Thymus (tissue), 11 donors: Measurements from ENCODE around the gene HSF4. TPM values are rescaled to one million over a fixed set of nuclear protein-coding genes. Genes with fewer than 3 reads are reported as not detected.
A peak's percentile ranks its signal among the peaks of the same experiment; 100 is the strongest.

Experiments used
- DNase-seq, 9 donors: peaks; one replicate each; pipeline ENCODE4 v3.0.0-alpha.2; 2013; ENCODE audit warnings: low spot score in 9 of 9, low read depth in 6 of 9, missing footprints in 1 of 9
- H3K27ac ChIP-seq, 2 donors: one replicate each; pipeline ENCODE4 v1.5.1; 2013; ENCODE audit warnings: control low read depth in 1 of 2, low read depth in 1 of 2, low read length in 1 of 2, mild to moderate bottlenecking in 1 of 2, moderate library complexity in 1 of 2
- H3K27me3 ChIP-seq, 2 donors: one replicate each; pipeline ENCODE4 v1.5.1; 2013; ENCODE audit warnings: low read length in 1 of 2; ENCODE audit not compliant: control insufficient read depth in 2 of 2, insufficient read depth in 1 of 2
- H3K36me3 ChIP-seq, 2 donors: one replicate each; pipeline ENCODE4 v1.5.1; 2013; ENCODE audit warnings: low read length in 1 of 2, mild to moderate bottlenecking in 1 of 2, moderate library complexity in 1 of 2; ENCODE audit not compliant: control insufficient read depth in 2 of 2, insufficient read depth in 2 of 2
- H3K4me1 ChIP-seq, 2 donors: one replicate each; pipeline ENCODE4 v1.5.1; 2013; ENCODE audit warnings: low read length in 2 of 2; ENCODE audit not compliant: control insufficient read depth in 2 of 2, insufficient read depth in 2 of 2
- H3K4me3 ChIP-seq, 2 donors: one replicate each; pipeline ENCODE4 v1.5.1; 2013; ENCODE audit warnings: low read length in 2 of 2, control low read depth in 1 of 2, mild to moderate bottlenecking in 1 of 2
- H3K9me3 ChIP-seq, 2 donors: one replicate each; pipeline ENCODE4 v1.5.1; 2013; ENCODE audit warnings: low read length in 1 of 2, mild to moderate bottlenecking in 1 of 2; ENCODE audit not compliant: control insufficient read depth in 2 of 2, insufficient read depth in 1 of 2
- WGBS: extraction: QIAGEN DNeasy Blood & Tissue Kit; methylation state at CpG from one replicate; pipeline ENCODE4 v1.1.7; 2013; 5-methylcytosine and 5-hydroxymethylcytosine counted together
- polyA plus RNA-seq: library from polyadenylated mRNA; stranded (reverse); fragments of 200-250 nt; gene quantifications from one replicate; pipeline ENCODE4 v1.2.3, GENCODE V29; 2013
- total RNA-seq: library from RNA; stranded (reverse); fragments of 120-200 nt; gene quantifications from one replicate; pipeline ENCODE4 v1.2.4, GENCODE V29; 2013
- donor health status: healthy.

Gene HSF4
- total and polyA plus RNA-seq, 2 donors: 4.1 to 50.8 TPM

DNA sequence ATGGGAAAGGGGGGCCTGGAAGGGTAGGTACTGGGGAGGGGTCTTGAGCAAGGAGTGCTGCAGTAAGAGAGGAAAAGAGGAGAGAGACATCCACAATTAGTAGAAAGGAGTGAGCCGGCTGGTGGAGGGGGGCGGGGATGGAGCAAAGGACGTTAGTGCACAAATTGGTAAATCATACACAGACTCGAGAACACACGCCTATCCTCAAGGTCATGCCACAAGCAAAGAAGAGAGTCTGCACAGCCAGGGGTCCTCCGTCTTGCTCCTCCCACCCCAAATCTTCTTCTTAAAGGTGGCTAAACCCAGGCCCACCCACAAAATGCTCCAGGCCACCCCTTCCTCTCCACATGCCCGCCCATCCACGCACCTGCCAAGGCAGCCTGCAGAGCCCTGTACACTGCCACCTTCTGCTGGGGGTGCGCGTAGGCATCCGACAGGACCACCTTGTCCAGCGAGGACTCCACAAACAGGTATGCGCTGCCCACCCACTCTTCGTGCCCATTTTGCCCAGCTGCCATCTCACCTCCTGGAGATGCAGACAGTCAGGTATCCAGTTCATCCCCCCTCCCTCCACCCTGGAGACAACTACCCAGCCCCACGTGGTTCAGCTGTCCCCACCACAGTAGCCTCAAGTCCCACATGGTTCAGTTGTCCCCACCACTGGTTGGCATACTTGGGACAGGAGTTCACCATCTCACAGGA is 8.3 kb upstream of the HSF4 start:
- Histone ChIP-seq H3K4me1 (peaks cover 17 to 41% of the 10 kb centered on the region in 2 donors), H3K9me3 (peaks cover 0 to 7% of the 10 kb centered on the region in 2 donors), H3K27ac (no peak overlapping the region), H3K4me3 (no peak overlapping the region), H3K36me3 (peaks cover 0 to 3% of the 10 kb centered on the region in 2 donors), H3K27me3 (peaks cover 39 to 96% of the 10 kb centered on the region in 2 donors)
- DNase-seq: no peak
- whole genome bisulfite sequencing: 87% methylated on average over 15 of the region's 15 CpGs

DNA sequence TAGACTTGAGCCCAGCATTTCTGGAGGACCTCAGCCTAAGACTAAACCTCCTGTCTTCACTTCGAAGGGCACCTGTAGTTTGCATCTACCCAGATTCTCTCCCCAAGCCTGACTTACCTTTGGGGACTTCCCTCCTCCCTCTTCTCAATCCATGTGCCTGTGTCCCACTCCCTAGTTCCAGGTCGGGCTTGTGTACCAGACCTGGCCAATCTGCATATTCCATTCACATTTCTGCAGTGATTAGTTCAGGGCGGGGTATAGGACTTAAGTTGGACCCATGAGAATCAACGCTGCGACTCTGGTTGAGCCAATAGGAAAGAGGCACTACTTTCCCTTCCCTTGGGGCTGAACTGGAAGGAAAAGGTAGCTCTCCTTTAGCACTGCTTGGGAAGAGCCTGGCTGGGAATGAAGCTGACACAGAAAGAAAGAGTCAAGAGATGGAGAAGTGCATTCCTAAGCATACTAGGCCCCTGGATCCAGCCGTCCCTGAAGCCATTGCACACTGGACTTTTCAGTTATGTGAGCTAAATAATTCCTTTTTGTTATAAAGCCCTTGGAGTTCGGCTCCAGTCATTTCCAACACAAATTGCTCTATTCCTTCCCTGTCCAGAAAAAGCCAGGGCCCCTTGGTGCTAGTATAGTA is 7.3 kb upstream of the HSF4 start:
- peaks cover 0 to 11% of the 10 kb centered on the region in 2 donors for H3K9me3 ChIP-seq
- H3K36me3 ChIP-seq: peaks cover 0 to 3% of the 10 kb centered on the region in 2 donors
- no peak for DNase-seq
- H3K27me3 ChIP-seq: peaks cover 42 to 96% of the 10 kb centered on the region in 2 donors
- peaks cover 17 to 46% of the 10 kb centered on the region in 2 donors for H3K4me1 ChIP-seq
- H3K27ac ChIP-seq: no peak overlapping the region
- H3K4me3 ChIP-seq: no peak overlapping the region
- WGBS: 91% methylated on average over 7 of the region's 7 CpGs

DNA sequence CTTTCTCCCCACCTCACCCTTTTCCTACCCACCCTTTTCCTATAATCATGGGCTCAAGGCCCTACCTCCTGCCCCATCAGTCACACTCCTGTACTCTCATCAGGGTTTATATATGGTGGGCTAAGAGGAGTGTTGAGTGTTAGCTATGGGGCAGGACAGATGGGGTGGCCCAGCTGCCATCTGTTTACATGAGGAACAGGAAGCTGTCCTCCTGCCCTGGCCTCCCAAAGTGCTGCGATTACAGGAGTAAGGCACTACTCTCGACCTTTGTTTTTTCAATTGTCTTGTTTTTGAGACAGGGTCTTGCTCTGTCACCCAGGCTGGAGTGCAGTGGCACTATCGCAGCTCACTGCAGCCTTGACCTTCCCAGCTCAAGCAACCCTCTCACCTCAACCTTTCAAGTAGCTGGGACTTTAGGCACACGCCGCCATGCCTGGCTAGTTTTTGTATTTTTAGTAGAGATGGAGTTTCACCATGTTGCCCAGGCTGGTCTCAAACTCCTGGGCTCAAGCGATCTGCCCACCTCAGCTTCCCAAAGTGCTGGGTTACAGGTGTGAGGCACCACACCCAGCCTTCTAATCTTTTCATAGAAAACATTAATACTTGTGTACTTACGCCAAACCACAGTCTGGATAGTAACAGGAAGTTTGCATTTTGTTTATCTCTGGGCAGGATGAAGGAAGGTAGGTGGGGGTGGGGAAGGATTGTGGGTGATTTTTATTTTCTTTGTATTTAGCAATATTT is 6.5 kb upstream of the HSF4 start:
- Histone ChIP-seq H3K4me1 (peaks cover 20 to 53% of the 10 kb centered on the region in 2 donors), H3K27me3 (peaks cover 45 to 96% of the 10 kb centered on the region in 2 donors), H3K9me3 (peaks cover 0 to 14% of the 10 kb centered on the region in 2 donors), H3K36me3 (peaks cover 0 to 3% of the 10 kb centered on the region in 2 donors), H3K27ac (no peak overlapping the region), H3K4me3 (no peak overlapping the region)
- DNase-seq: no peak
- WGBS: 86% methylated on average over 7 of the region's 7 CpGs

DNA sequence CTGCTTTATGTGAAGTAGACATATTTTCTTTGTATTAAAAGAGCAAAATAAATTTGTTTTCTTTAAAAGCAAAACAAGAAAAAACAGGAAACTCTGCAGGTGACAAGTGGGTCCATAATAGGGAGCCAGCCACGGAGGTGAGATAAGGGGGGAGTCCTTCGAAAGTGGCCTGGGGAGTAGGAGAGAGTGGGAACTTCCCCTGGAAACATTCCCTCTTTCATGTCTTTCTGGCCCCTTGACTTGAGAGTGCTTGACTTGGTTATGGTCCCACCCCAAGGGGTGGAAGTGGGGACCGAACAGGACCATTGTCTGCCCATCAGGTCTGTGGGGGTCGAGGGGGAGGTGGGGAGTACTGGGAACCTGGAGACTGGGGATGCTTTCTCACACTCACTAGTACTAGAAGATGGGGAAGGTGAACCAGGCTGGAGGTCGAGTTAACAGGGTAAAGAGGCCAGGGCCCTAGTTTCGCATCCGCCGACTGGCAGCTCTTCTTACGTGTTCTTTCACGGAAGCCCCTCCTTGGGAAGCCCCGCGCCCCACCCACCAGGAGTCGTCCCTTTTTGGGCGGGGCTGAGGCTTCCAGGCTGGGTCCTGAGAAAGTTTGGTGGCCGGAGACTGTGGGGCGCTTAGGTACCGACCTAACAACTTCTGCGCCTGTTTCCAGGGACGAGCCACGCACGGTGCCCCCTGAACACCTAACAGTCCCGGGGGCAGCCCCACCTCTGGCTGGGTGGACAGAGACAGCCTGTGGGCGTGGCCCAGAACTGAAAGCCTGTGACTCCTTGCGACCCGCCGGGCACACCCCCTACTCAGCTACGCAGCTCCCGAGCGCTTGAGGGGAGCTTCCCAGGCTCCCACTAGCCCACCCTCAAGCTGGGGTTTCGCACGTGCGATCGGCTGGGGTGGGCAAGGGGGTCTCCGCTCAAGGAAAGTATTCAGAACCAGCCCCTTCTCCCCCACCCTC is 5.6 kb upstream of the HSF4 start:
- H3K4me1 ChIP-seq: peaks cover 23 to 59% of the 10 kb centered on the region in 2 donors
- DNase-seq: peak in 3 of 9 donors; percentile 43 to 77 (median 51)
- 11% methylated on average over 34 of the region's 34 CpGs for WGBS
- H3K4me3 ChIP-seq: peak overlapping the region; percentile 61 to 79
- peaks cover 0 to 16% of the 10 kb centered on the region in 2 donors for H3K9me3 ChIP-seq
- peaks cover 0 to 3% of the 10 kb centered on the region in 2 donors for H3K36me3 ChIP-seq
- peaks cover 54 to 96% of the 10 kb centered on the region in 2 donors for H3K27me3 ChIP-seq
- H3K27ac ChIP-seq: peak overlapping the region; percentile 79 to 86

DNA sequence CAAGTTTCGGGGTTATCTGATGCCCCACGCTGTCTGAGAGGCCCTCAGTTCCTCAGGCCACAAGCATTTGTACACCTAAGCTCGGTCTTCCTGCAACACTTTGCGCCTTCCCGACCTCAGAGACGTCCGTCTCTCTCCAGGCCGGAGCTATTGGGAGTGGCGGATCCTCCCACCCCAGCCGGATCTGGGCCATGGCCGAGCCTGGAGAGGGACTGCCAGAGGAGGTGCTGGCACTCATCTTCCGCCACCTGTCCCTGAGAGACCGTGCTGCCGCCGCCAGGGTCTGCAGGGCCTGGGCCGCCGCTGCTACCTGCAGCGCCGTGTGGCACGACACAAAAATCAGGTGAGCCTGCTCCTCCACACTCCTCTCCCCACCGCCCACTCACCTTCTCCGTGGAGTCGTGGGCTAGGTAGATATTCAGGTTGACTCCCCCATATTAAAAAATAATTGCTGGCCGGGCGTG is 2.9 kb upstream of the HSF4 start:
- 60% methylated on average over 25 of the region's 25 CpGs for WGBS
- H3K4me3 ChIP-seq: no peak overlapping the region
- peaks cover 19 to 57% of the 10 kb centered on the region in 2 donors for H3K4me1 ChIP-seq
- no peak for DNase-seq
- peaks cover 0 to 3% of the 10 kb centered on the region in 2 donors for H3K36me3 ChIP-seq
- no peak overlapping the region for H3K27ac ChIP-seq
- peaks cover 0 to 21% of the 10 kb centered on the region in 2 donors for H3K9me3 ChIP-seq
- peaks cover 63 to 96% of the 10 kb centered on the region in 2 donors for H3K27me3 ChIP-seq

DNA sequence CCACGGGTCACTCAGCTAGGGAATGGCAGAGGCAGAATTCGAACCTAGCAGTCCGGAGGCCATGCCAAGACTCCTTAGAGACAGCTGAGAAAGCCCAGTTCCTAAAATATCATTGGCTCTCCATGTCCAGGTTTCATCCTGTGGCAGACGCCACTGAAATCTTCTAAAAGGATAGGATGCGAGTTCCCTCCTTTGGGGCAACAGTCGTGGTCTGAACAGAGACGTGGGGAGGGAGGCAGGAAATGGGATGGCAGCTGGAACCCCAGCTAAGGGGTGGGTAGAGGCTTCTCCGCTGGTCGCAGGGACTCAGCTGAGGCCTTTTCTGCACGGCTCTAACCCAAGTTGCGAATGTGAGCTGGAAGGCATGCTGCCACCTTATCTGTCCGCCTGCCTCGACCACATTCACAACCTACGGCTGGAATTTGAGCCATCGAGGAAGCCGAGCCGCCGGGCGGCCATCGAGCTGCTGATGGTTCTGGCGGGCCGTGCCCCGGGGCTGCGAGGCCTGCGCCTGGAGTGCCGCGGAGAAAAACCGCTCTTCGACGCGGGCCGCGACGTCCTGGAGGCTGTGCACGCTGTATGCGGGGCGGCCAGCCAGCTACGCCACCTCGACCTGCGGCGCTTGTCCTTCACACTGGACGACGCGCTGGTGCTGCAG is 1.9 kb upstream of the HSF4 start:
- H3K27me3 ChIP-seq: peaks cover 70 to 96% of the 10 kb centered on the region in 2 donors
- peaks cover 0 to 3% of the 10 kb centered on the region in 2 donors for H3K36me3 ChIP-seq
- peak overlapping the region in 1 of 2 donors; percentile 10 for H3K4me3 ChIP-seq
- WGBS: 10% methylated on average over 44 of the region's 44 CpGs
- peaks cover 0 to 25% of the 10 kb centered on the region in 2 donors for H3K9me3 ChIP-seq
- peaks cover 19 to 57% of the 10 kb centered on the region in 2 donors for H3K4me1 ChIP-seq
- H3K27ac ChIP-seq: no peak overlapping the region
- DNase-seq: no peak

DNA sequence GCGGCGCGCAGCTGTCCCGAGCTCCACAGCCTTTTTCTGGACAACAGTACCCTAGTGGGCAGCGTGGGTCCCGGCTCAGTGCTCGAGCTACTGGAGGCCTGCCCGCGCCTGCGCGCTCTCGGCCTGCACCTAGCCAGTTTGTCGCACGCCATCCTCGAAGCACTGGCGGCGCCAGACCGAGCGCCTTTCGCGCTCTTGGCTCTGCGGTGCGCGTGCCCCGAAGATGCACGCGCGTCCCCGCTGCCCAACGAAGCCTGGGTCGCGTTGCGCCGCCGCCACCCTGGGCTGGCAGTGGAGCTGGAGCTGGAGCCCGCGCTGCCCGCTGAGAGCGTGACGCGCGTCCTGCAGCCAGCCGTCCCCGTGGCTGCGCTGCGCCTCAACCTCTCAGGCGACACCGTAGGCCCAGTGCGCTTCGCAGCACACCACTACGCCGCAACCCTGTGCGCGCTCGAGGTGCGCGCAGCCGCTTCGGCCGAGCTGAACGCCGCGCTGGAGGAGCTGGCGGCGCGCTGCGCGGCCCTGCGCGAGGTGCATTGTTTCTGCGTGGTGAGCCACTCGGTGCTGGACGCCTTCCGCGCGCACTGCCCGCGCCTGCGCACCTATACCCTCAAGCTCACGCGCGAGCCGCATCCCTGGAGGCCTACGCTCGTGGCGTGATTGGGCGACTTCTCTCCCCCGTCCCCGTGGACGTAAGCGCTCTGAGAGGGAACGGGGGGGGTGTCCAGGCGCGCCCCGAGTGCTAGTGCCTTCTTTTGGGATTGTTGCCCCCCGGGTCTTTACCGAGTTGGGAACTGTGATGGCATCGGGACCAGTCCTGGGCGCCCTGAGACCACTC is 1.2 kb upstream of the HSF4 start:
- H3K27me3 ChIP-seq: peaks cover 77 to 97% of the 10 kb centered on the region in 2 donors
- H3K27ac ChIP-seq: no peak overlapping the region
- H3K9me3 ChIP-seq: peaks cover 0 to 25% of the 10 kb centered on the region in 2 donors
- peak overlapping the region in 1 of 2 donors; percentile 10 for H3K4me3 ChIP-seq
- H3K36me3 ChIP-seq: peaks cover 0 to 3% of the 10 kb centered on the region in 2 donors
- no peak for DNase-seq
- peaks cover 17 to 52% of the 10 kb centered on the region in 2 donors for H3K4me1 ChIP-seq
- 2% methylated on average over 99 of the region's 99 CpGs for WGBS
